T-helper 9 cell (primary cell): Measurements from ENCODE around the gene SCYGR1.
"Not testable (repeated sequence)": the region's sequence is repeated elsewhere in the genome, so short reads cannot be mapped to it uniquely, and the experiment has no call there.

Experiments used
- DNase-seq: peaks from one replicate; pipeline ENCODE4 v3.0.0-alpha.2; 2020

The SCYGR1 gene

DNA sequence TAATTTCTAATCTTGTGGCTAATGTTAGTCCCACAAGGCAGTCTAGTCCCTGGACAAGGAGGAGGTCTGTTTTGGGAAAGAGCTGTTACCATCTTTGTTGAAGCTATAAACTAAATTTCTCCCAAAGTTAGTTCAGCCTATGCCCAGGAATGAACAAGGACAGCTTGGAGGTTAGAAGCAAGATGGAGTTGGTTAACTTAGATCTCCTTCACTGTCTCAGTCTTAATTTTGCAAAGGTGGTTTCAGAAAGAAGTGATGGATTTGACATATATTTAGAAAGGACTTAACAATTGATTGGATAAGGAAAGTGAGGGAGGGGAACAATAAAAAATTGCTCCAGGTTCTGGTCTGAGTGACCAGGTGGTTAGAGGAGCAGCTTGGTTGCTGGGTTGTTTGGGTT lies 14.6 kb upstream of the SCYGR1 start:
- DNase-seq: no peak

DNA sequence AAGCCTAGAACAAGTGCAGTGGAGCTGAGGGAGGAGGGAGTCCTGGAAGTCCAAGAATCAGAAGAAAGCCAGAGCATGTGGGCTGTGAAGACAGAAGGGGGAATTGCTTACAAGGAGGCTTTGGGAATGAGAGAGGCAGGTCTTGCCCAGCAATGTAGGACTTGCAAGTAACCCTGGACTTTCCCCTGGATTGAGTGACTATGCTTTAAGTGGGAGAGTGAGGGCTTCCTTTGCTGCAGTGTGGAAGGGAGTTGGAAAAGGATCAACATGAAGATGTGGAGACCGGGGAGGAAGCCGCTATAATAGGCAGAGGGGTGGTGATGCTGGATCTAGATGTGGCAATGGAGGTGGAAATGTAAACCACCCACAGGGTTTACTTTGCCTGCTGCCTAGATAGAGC lies 13.8 kb upstream of the SCYGR1 start:
- DNase-seq: no peak

DNA sequence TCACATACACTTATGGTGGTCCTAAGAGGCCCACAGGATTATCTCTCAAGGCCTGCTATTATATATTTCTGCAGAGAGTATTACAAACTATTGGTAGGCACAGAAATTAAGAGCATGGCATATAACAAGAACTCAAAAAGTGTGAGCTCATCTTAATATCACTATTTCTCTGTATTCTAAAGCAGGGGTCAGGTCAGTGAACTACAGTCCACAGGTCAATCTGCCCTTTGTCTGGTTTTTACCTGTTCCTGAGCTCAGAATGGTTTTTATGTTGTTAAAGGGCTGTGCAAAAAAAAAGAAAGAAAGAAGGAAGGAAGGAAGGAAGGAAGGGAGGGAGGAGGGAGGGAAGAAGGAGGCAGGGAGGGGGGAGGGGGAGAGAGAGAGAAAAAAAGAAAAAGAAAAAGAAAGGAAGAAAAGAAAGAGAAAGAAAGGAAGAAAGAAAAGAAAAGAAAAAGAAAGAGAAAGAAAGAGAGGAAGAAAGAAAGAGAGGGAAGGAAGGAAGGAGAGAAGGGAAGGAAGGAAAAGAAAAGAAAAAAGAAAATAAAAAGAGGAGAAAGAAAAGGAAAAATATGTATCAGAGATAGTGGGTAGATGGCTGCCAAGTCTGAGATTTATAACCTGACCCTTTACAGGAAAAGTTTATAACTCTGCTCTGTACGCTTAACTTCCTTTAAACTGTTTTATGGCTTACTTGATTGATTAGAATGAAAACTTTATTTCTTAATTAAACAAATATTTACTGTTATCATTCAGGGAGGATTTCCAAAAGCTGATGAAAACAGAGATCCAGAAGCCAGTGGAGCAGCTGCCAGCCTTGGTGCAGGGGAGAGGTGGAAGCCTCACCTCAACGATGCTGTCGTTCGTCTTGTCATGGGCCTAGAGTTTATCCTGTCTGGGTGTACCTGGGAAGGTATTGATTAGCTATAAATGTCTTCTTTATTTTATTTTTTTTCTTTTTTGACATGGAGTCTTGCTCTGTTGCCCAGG lies 11.2 kb upstream of the SCYGR1 start:
- DNase-seq: no peak

DNA sequence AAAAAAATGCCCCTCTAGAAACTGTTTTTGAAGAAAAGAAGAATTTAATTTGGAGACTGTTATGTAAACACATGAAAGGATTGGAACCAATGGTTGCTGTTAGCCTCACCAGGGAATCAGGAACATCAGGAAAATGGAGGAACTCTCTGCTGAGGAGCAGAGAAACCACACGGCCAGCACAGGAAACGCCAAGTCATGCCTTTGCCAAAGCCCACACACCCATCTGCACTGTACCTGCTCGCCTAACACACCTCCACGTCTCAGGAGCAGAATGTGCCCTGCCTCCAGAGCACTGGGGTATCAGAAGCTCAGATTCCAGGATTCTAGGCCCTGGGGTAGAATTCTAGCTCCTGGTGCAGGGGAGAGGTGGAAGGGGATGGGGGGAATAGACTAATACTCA lies 9.8 kb upstream of the SCYGR1 start:
- no peak for DNase-seq

DNA sequence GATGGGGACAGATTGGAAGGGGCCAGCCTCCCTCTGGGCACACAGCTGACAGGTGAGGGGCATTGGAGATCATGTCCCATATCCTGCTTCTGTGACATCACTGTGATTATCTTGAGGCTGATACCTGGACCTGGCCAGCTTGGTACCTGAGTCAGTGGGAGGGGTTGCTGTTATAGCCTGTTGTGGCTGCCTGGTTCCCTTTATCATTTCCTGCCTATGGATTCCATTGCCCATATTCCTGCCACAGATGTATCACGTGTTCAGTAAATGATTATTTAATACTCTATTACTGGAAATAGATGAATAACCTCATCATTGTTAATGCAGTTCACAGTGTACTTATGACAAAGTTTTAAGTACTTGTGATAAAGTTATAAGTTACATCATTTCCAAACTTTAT lies 7.8 kb upstream of the SCYGR1 start:
- no peak for DNase-seq

DNA sequence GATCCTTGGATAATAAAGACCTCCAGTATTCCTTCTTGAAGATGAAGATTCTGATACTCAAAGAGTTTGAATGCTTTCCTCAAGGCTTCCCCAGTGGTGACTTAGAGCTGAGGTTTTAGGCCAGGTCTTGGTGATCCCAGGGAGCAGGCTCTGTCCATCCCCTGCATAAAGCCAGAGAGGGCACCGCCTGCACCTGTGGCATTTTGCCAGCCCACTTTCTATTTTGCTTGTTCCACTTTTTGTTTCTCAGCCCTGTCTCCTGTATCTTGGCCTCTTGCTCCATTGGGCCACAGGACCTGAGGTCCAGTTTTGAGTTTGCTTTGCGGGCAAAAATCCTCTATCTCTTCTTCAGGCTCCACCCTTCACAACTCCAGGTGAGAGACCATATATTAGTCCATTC lies 6.7 kb upstream of the SCYGR1 start:
- DNase-seq: no peak

DNA sequence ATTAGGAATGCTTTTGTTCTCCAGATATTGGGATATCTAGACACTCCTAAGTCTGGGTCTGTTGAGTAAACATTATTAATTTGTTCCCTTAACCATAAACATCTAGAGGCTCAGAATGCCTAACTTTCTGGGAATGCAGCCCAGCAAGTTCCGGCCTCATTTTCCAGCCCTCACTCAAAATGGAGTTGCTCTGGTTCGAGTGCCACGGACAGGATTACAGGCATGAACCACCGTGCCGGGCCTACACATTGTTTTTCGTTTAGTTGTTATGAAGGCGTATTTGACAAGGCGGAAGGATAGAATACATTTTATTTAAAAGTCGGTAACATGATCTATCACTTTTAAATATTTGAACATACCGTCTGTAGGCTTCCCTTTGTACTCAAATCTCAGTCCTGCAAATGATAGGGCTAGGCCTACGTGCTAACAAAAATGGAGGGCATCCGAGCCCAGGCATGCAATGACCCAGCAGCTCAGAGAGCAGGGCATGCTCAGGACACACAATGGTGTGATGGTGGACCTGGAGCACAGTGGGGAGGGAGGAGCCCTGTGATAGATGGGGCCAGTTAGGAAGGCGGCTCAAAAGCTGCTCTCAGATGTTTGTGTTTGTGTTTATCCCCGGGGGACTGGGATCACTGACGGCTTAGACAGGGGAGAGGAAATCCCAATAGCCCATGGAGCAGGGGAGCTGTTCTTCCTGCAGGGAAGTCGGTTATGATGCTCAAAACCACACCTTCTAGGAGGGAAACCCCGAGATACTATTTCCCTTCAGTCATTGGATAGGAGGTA lies 2.9 kb upstream of the SCYGR1 start:
- DNase-seq: no peak

DNA sequence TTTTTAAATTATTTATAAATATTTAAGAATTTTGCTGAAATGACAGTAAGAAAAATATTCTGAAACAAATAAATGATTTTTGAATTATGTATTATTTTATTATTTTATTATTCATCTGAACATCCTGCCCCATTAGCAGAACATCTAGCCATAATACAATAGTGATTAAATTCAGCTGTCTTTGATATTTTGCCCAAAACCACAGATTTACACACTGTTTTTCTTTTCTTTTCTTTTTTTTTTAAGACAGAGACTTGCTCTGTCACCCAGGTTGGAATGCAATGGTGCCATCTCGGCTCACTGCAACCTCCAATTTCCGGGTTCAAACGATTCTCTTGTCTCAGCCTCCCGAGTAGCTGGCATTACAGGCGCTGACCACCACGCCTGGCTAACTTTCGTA lies 1.9 kb upstream of the SCYGR1 start:
- DNase-seq: no peak

DNA sequence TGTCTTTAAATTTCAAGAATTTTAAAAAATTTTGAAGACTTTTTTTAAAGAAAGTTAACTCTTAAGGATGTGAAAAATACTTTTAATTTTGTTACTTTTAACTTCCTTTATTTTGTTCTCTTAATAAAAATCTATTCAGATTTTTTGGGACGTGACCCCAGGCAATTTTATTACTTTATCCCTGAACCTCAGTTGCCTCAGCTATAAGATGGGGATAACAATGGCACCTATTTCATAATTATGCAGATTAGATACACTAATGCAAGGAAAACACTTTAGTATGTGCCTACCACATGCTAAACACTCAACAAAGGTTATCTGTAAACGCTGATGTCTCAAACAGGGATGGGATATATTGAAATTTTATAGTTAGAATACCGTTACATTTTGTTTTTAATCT lies 1.5 kb upstream of the SCYGR1 start:
- no peak for DNase-seq

DNA sequence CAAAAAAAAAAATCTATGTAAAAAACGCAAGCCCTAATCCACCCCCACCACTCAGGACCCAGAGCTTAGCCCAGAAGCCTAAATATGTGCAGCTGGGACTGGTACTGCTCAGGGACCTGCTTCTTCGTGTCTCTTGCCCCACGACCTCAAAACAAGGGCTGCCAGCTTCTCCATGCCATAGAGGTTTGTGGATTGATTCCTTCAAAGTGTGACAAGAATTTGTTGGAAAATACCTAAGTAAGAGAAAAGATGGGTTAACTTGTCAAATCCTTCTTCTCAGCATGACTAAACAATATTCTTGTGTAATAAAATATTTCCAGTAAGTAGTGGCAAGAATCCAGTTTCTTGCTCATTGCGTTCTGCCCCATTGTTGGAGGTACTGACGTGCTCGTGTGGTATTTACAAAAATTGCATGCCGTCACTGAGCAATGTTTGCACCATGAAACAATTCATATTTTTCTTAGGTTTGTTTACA lies 825 bp upstream of the SCYGR1 start:
- DNase-seq: no peak

DNA sequence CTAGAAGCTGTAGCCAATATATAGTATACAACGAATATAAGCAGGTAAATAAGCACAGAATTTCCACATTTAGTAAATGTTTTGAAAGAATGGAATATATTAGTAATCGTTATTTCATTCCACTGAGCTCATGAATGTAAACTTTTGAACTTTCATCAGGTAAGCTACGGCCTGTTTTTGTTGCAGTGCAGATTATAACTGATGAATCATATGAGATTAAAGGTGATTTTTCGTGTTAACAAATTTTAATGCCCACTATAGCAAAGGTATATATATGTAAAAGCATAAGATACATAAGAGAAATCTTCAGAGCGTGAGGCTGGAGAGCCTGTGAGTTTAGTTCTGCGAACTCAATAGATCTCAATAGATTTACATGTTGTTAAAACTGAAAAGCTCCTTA lies 1.1 kb downstream of the SCYGR1 start:
- no peak for DNase-seq

DNA sequence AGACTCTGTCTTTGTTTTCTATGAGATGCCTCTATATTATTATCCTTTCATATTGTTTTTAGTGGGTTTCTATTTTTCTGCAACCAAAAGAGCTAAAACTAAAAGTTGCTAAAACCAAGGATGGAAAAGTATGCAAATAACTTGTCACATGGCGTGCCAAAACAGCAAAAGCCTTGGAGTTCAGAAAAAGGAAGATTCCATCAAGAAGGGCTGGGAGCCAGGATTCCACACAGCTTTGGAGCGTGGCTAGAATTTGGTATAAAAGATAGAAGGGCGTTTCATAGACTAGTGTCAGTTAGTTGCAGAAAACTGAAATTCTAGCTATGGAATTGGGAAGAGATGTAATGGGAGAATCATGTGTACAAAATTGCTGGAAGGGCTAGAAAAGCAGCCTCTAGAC lies 4.1 kb downstream of the SCYGR1 start:
- no peak for DNase-seq

DNA sequence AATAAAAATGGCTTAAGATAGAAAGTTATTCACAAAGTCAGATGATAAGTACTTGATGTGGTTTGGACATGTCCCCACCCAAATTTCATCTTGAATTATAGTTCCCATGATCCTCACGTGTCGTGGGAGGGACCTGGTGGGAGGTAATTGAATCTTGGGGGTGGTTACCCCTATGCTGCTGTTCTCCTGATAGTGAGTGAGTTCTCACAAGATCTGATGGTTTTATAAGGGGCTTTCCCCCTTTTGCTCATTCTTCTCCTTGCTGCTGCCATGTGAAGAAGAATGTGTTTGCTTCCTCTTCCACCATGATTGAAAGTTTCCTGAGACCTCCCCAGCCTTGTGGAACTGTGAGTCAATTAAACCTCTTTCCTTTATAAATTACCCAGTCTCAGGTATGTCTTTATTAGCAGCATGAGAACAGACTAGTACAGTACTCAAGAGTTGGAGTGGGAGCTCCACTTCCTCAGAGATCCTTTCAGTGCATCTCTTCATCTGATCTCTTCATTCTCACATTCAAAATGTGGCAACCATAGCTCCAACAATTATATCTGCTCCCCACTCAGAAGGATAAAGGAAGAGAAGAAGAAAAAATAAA lies 5.4 kb downstream of the SCYGR1 start:
- DNase-seq: not testable (repeated sequence)

DNA sequence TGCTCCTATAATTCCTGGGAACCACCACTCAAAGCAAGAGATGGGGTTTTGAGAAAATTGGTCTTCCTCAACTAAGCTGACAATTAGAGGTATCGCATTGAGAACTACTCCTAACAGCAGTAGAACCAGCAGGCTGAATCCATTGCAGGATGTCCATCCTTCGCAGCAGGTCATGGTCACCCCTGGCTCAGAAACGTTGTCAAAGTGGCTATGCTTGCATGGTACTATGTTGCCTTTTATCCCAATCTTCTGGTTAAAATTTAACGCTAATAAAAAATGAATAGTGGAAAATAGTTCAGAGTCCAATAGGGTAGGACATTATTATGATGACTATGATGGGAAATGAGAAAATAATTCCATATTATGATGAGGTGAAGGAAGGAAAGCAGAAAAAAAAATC lies 8.7 kb downstream of the SCYGR1 start, which contains the start of gene TM4SF20:
TSS of gene TM4SF20 (minus strand) at position 212 of the 400 bp plus-strand sequence. CDS start at position 174, 38 bp downstream.
- DNase-seq: no peak

DNA sequence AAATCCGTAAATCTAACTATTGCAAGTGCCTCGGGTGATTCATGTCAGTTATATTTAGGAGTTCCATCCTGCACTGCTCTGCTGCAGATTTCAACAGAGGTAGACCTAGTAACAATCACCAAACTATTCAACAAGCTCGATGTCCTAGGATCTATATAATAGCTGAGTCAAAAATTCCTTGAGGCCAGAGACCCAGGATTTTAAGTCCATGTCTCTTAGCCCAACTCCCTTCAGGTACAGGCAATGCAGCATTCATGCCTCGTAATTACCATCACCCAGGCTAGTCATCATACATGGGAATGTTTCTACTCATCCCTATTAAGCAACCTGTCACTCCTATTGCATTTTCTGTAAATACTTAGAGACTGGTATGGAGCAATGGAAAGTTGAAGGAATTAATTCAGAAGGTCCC lies 9.4 kb downstream of the SCYGR1 start:
- DNase-seq: no peak

DNA sequence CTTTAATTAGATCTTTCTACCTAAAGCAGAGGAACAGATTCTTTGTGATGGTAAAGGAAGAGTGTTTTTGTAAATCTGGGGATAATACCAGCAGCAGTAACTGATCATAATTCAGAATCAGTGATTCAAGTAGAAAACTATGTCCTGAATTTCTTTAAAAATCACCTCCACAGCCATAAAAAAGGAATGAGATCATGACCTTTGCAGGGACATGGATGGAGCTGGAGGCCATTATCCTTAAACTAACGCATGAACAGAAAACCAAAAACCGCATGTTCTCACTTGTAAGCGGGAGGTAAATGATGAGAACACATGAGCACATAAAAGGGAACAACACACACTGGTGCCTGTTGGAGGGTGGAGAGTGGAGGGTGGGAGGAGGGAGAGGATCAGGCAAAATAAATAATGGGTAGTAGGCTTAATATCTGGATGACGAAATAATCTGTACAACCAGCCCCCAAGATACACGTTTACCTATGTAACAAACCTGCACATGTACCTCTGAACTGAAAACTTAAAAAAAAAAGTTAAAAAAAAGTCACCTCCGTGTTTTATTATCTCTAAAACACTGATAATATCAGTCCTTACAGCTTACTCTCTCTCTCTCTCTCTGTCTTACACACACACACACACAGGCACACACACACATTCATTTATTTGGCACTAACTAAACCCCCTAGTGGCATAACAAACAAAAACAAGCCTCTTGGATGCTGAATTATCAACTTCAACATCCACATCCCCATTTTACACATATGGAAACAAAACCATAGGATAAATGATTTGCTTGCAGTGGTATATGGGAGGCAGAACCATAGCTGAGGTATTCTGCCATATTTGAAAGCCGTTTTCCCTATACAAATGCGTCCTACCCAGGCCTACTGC lies 10.0 kb downstream of the SCYGR1 start:
- no peak for DNase-seq

DNA sequence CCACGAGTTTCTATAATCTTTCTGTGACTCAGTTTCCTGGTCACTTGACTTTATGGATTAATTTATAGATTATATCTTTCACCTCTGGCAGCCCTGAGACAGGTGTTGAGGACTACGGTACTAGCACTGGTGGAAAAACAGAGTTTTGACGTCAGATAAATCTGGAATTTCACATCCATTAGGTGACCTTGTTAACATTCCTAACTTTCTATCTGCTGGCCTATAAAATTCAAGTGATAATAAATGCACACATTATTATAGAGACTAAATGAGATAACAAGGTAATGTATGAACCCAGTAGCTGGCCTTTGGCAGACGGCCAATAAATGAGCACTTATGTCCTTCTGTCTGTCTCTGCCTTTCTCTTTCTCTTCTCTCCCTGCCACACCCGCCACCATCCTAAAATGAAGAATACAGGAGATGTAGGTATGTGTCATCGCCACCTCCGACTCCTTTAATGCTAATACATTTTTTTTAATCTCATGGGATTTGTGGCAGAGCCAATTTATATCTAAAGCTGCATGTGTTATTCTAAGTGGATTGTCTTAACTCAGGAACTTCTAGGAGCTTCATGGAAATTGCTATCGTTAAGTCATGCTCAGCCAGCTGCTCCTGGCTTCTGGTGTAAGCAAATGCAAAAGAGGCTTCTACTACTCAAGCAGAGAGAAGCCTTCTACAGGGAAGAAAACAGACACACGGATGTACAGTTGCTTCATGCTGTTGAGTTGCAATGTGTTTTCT lies 10.9 kb downstream of the SCYGR1 start:
- DNase-seq: no peak

DNA sequence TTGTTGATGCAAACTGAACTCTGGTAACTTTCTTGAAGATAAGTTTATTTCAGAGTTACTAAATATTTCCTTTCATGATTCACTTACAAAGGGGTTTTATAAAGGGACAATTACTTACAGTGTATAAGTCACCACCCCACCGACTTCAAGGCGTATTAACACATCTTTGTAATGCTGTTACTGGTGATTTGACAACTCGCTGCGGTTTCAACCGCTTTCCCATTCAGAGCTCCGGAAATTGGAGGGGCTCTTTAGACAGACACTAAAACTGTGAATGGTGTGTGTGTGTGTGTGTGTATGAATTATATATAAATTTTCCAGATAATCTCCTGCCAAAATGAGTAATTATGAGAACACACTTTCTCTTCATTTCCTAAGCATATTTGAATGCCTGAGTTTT lies 13.6 kb downstream of the SCYGR1 start:
- DNase-seq: no peak

DNA sequence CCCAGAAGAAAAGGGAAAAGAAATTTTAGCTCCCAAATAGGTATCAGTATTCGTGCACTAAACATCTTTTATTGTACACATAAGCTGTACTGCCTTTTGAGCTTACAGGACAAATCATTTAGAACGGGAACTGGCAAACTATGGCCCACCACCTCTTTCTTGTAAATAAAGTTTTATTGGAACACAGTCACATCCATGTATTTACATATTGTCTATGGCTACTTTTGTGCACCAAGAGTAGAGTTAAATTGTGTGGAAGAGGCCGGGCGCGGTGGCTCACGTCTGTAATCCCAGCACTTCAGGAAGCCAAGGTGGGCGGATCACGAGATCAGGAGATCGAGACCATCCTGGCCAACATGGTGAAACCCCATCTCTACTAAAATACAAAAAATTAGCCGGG lies 14.4 kb downstream of the SCYGR1 start:
- DNase-seq: no peak

DNA sequence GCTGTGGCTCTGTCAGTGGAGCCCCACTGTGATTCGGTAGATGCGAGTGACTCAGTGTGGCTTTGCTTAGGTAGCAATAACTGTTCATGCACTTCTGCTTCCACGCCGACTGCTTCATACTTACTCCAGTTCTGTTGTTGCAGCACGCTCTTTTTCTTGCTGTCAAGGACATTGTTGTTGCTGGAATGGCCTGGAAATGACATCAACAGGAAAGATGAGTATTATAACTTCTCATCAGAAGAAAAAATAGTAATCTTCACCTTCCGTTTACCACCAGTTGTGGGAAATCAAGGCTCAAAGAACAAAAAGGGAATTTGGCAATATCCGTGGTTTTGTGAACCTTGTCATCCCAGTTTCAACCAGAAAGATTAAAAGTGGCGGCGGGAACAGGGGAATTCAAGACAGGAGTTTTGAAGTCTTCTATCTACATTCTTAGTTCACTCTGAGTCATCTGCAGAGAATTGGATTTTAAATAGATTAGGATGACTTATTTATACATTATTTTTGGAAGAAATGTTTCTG lies 16.9 kb downstream of the SCYGR1 start:
- no peak for DNase-seq

DNA sequence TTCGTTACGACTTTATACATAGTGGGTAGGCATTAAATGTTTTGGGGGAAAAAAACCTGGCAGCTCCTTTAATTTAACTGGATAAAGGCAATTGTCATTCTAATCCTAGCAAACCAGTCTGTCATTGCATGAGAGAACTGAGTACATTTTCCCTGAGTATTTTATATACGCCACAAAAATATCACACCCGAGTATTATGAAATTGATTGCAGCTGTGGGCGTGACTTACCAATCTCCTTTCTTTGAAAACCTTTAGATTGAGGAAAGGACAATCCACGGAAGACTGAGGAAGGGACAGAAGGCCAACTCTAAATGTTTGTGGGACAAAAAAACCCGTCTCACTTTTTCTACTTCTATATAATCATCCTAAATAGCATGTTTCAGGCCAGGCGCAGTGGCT lies 17.7 kb downstream of the SCYGR1 start:
- DNase-seq: no peak
